ENCODE data around the gene LSR. TPM values are rescaled to one million over a fixed set of nuclear protein-coding genes. Genes with fewer than 3 reads are reported as not detected.

The LSR gene
- total RNA-seq, 4 donors from 2014 or later, result 67.4 to 105 (median 80.8) TPM

- TF ChIP-seq CTCF (IDR thresholded peaks at IDR 0.05) (no peak), POLR2A (IDR thresholded peaks at IDR 0.05) (no peak), POLR2AphosphoS5 (IDR thresholded peaks at IDR 0.05) (no peak), EP300 (IDR thresholded peaks at IDR 0.05) (no peak)
- no peak overlapping the region for H3K27ac ChIP-seq
- WGBS, result 83% methylated on average over 7 of the region's 7 CpGs
- H3K27me3 ChIP-seq, result peaks cover 76% of the 10 kb centered on the region
- no peaks in the 10 kb centered on the region for H3K9me3 ChIP-seq
- H3K4me1 ChIP-seq, result peaks cover 7% of the 10 kb centered on the region
- H3K4me3 ChIP-seq, result no peak overlapping the region
- no peak for DNase-seq (ENCODE audit: low spot score in 2 of 2)
- no peaks in the 10 kb centered on the region for H3K36me3 ChIP-seq
Measured at GRCh38 chr19:35296644-35297514, 48.1 kb downstream of the LSR start.

GRCh38 chr19:35297515-35297848 lies 48.7 kb downstream of the LSR start:
- Histone ChIP-seq H3K27ac (no peak overlapping the region), H3K36me3 (no peaks in the 10 kb centered on the region), H3K9me3 (no peaks in the 10 kb centered on the region), H3K27me3 (peaks cover 73% of the 10 kb centered on the region), H3K4me3 (no peak overlapping the region), H3K4me1 (peaks cover 7% of the 10 kb centered on the region)
- TF ChIP-seq EP300 (IDR thresholded peaks at IDR 0.05) (no peak), POLR2A (IDR thresholded peaks at IDR 0.05) (no peak), CTCF (IDR thresholded peaks at IDR 0.05) (no peak), POLR2AphosphoS5 (IDR thresholded peaks at IDR 0.05) (no peak)
- 98% methylated on average over 3 of the region's 3 CpGs for WGBS
- DNase-seq (ENCODE audit: low spot score in 2 of 2), result no peak

- Histone ChIP-seq H3K27ac (no peak overlapping the region), H3K36me3 (no peaks in the 10 kb centered on the region), H3K4me1 (peaks cover 7% of the 10 kb centered on the region), H3K9me3 (no peaks in the 10 kb centered on the region), H3K27me3 (peaks cover 71% of the 10 kb centered on the region), H3K4me3 (no peak overlapping the region)
- DNase-seq (ENCODE audit: low spot score in 2 of 2), result no peak
- TF ChIP-seq POLR2A (IDR thresholded peaks at IDR 0.05), result no peak
- TF ChIP-seq EP300 (IDR thresholded peaks at IDR 0.05), result no peak
- TF ChIP-seq CTCF (IDR thresholded peaks at IDR 0.05), result no peak
- no peak for TF ChIP-seq POLR2AphosphoS5 (IDR thresholded peaks at IDR 0.05)
- 90% methylated on average over 2 of the region's 2 CpGs for WGBS
Measured at GRCh38 chr19:35297922-35298321, 49.1 kb downstream of the LSR start.

- TF ChIP-seq POLR2A (IDR thresholded peaks at IDR 0.05) (no peak), CTCF (IDR thresholded peaks at IDR 0.05) (no peak), POLR2AphosphoS5 (IDR thresholded peaks at IDR 0.05) (no peak), EP300 (IDR thresholded peaks at IDR 0.05) (no peak)
Measured at GRCh38 chr19:35298561-35298972, 49.8 kb downstream of the LSR start.

GRCh38 chr19:35299523-35300338 lies 50.9 kb downstream of the LSR start:
- 39% methylated on average over 10 of the region's 55 CpGs for WGBS
- Histone ChIP-seq H3K36me3 (no peaks in the 10 kb centered on the region), H3K9me3 (no peaks in the 10 kb centered on the region), H3K27me3 (peaks cover 55% of the 10 kb centered on the region), H3K4me3 (no peak overlapping the region), H3K27ac (no peak overlapping the region), H3K4me1 (no peaks in the 10 kb centered on the region)
- peak in 1 of 2 donors; percentile 53 for DNase-seq (ENCODE audit: low spot score in 2 of 2)
- no peak for TF ChIP-seq POLR2A (IDR thresholded peaks at IDR 0.05)
- TF ChIP-seq POLR2AphosphoS5 (IDR thresholded peaks at IDR 0.05), result no peak
- no peak for TF ChIP-seq CTCF (IDR thresholded peaks at IDR 0.05)
- TF ChIP-seq EP300 (IDR thresholded peaks at IDR 0.05), result no peak

More at GRCh38 chr19:35298561-35298972, 49.8 kb downstream of the LSR start:
- no peak overlapping the region for H3K27ac ChIP-seq
- H3K9me3 ChIP-seq, result no peaks in the 10 kb centered on the region
- no peak overlapping the region for H3K4me3 ChIP-seq
- WGBS, result 92% methylated on average over 5 of the region's 5 CpGs
- H3K4me1 ChIP-seq, result peaks cover 3% of the 10 kb centered on the region
- H3K27me3 ChIP-seq, result peaks cover 65% of the 10 kb centered on the region
- DNase-seq (ENCODE audit: low spot score in 2 of 2), result no peak
- H3K36me3 ChIP-seq, result no peaks in the 10 kb centered on the region

Measured in suprapubic skin (tissue), 4 donors.